Ovary (tissue), 3 donors: Measurements from ENCODE around the gene CARD10.

Experiments used
- EP300 ChIP-seq: sonication (generic); formaldehyde crosslinking; IDR thresholded peaks from one replicate; pipeline ENCODE4 v1.6.1; 2017; ENCODE audit warnings: antibody characterized with exemption
- POLR2A ChIP-seq: fragments of 450-650 bp; IDR thresholded peaks from one replicate; pipeline ENCODE4 v1.6.1; 2017; ENCODE audit warnings: antibody characterized with exemption, mild to moderate bottlenecking, moderate library complexity
- TF ChIP-seq, protein P1 (sequence below), 3 donors: fragments of 450-650 bp in 2 of 3; fragments of 200-600 bp in 1 of 3; IDR thresholded peaks; one replicate each; pipeline versions ENCODE4 v1.5.1 to v1.8.0; 2016 to 2022; ENCODE audit warnings: antibody characterized with exemption in 3 of 3, mild to moderate bottlenecking in 1 of 3
- donor health status: DM: no; HTN: no; CAD: no.

DNA sequence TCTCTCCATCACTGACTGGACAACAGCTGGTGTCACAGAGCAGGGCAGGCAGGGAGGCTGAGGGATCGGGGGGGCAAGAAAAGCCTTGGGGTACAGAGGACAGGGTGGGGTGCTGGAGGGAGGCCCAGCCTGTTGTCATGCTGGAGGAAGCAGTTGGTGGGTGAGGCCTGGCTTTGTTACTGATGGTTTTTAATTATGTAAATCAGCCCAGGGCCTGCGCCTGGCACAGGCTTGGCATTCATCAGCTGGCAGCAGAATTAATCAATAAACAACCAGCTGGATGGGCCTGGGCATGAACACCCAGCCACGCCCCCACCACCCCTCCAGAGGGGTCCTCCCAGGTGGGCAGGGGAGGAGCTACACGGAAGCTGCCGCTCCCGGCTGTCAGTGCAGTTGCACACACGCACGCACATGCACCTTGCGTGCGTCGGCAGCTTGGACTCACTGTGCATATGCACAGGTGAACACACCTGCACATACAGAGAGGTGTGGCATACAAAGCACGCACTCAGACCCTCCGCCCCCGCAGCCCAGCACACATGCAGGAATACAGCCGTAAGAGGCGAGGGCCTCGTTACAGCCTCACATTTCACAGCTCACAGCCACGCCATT is 70.6 kb downstream of the CARD10 start:
- TF ChIP-seq, protein P1, sequence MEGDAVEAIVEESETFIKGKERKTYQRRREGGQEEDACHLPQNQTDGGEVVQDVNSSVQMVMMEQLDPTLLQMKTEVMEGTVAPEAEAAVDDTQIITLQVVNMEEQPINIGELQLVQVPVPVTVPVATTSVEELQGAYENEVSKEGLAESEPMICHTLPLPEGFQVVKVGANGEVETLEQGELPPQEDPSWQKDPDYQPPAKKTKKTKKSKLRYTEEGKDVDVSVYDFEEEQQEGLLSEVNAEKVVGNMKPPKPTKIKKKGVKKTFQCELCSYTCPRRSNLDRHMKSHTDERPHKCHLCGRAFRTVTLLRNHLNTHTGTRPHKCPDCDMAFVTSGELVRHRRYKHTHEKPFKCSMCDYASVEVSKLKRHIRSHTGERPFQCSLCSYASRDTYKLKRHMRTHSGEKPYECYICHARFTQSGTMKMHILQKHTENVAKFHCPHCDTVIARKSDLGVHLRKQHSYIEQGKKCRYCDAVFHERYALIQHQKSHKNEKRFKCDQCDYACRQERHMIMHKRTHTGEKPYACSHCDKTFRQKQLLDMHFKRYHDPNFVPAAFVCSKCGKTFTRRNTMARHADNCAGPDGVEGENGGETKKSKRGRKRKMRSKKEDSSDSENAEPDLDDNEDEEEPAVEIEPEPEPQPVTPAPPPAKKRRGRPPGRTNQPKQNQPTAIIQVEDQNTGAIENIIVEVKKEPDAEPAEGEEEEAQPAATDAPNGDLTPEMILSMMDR (IDR thresholded peaks at IDR 0.05): no peak
- no peak for TF ChIP-seq POLR2A
- TF ChIP-seq EP300: no peak
